ENCODE measurements around the gene FLNA. TPM values are rescaled to one million over a fixed set of nuclear protein-coding genes. Genes with fewer than 3 reads are reported as not detected.

FLNA gene
- total RNA-seq, 2 donors from 2014 or later = 124 to 773 TPM

DNA sequence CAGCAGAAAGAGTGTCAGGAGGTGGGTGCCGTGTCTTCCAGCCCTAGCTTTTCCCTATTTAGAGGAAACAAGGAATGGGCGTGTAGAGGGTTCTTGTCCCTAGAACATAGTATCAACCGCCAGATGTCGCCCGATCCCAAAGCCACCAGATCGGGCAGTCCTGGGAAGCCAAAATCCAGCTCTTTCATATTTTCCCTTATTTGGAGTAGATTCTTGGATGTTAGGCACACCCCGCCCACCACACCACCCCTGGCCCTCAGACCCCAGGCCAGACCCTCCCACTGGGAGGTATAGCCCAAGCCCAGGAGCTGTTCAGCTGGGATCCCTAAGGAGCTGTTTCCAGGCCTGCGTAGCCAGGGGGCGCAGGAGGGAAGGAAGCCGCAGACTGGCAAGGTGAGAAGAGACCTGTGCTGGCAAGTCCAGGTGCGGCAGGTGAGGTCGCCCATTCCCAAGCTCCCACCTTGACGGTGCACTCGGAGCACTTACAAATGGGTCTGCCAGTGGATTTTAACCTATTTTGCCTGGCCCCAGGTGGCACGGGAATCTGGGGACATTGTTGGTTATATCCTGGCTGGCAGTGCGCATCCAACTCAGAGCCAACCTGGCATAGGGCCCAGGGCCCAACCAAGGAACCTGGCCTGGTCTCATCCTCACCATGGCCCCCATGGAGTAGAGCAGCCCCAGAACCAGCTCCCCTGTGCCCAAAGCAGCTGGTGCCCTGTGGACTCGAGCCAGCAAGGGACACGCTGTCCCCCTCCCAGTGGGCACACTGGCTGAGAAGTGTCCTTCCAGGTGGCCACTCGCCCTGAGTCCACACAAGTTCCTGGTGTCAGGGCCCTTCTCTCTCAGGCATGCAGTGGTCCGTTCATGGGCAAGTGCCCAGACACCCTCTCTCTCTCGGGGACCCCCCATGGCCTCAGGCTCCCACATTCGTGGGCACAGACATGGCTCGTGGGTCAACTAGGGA is 811 bp downstream of the FLNA start:
- TF ChIP-seq, protein P1, sequence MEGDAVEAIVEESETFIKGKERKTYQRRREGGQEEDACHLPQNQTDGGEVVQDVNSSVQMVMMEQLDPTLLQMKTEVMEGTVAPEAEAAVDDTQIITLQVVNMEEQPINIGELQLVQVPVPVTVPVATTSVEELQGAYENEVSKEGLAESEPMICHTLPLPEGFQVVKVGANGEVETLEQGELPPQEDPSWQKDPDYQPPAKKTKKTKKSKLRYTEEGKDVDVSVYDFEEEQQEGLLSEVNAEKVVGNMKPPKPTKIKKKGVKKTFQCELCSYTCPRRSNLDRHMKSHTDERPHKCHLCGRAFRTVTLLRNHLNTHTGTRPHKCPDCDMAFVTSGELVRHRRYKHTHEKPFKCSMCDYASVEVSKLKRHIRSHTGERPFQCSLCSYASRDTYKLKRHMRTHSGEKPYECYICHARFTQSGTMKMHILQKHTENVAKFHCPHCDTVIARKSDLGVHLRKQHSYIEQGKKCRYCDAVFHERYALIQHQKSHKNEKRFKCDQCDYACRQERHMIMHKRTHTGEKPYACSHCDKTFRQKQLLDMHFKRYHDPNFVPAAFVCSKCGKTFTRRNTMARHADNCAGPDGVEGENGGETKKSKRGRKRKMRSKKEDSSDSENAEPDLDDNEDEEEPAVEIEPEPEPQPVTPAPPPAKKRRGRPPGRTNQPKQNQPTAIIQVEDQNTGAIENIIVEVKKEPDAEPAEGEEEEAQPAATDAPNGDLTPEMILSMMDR (IDR thresholded peaks at IDR 0.05) = peak; percentile 68
- Histone ChIP-seq H3K9me3 (no peaks in the 10 kb centered on the region), H3K4me1 (no peaks in the 10 kb centered on the region), H3K4me3 (peak overlapping the region; percentile 33), H3K9ac (ENCODE audit: low read depth in 2 of 2, low read length in 2 of 2) (peak overlapping the region; percentile 51), H3K27ac (peak overlapping the region; percentile 33), H3K27me3 (no peaks in the 10 kb centered on the region), H3K36me3 (no peaks in the 10 kb centered on the region)
- intact Hi-C loops (cut with DNase I) = no loop called here
- DNase-seq = peak; percentile 79

DNA sequence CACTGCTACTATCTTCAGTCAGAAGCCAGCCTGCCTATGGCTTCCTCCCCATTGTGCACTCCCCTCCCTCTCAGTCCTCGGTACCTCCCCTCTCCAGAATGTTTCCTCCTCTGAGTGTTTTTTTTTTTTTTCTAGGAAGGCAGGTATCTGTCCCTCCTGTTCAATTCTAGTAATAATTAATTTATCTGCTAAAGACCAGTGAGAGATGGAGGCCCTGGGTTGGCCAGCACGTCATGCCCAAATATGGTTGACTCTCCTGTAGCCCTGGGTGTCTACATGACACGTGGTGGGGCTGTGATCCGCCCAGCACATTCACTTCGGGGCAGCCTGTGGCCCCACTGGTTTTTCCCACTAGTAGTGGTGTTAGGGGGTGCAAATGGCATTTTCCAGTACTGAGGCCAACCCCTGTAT is 1.8 kb downstream of the FLNA start:
- peak overlapping the region; percentile 44 for H3K4me3 ChIP-seq
- H3K27ac ChIP-seq = no peak overlapping the region
- intact Hi-C loops (cut with DNase I) = no loop called here
- peak overlapping the region; percentile 2 to 56 for H3K9ac ChIP-seq (ENCODE audit: low read depth in 2 of 2, low read length in 2 of 2)
- H3K9me3 ChIP-seq = no peaks in the 10 kb centered on the region
- no peaks in the 10 kb centered on the region for H3K27me3 ChIP-seq
- no peaks in the 10 kb centered on the region for H3K4me1 ChIP-seq
- H3K36me3 ChIP-seq = no peaks in the 10 kb centered on the region
- TF ChIP-seq, protein P1 (IDR thresholded peaks at IDR 0.05) = no peak
- DNase-seq = no peak

DNA sequence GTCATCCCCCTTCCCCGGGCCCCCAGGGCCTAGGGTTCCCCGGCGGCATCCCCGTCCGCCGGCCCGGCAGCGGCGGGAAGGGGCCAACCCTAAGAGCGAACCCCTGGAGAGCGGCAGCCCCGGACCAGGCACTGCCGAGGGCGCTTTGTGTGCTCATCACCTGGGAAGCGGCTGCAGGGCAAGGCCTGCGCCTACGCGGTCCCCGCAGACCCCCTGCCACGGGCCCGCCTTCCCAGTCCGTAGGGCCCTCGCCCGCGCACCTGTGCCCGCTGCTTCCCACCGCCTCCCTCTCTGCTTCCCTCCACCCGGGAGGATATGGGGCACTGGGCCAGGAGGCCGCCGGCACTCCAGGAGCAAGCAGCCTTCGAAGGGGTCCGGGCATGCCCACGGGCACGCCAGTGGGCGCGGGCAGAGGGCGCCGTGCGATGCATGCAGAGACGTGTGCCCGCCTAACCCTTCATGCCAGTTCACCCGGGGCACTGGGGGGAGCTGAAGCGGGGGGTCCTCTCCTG is 2.6 kb downstream of the FLNA start:
- H3K4me1 ChIP-seq = no peaks in the 10 kb centered on the region
- intact Hi-C loops (cut with DNase I) = no loop called here
- H3K36me3 ChIP-seq = no peaks in the 10 kb centered on the region
- no peaks in the 10 kb centered on the region for H3K27me3 ChIP-seq
- no peak for DNase-seq
- peak overlapping the region; percentile 39 for H3K27ac ChIP-seq
- TF ChIP-seq, protein P1 (IDR thresholded peaks at IDR 0.05) = no peak
- H3K4me3 ChIP-seq = peak overlapping the region; percentile 44
- H3K9ac ChIP-seq (ENCODE audit: low read depth in 2 of 2, low read length in 2 of 2) = peak overlapping the region in 1 of 2 donors; percentile 56
- no peaks in the 10 kb centered on the region for H3K9me3 ChIP-seq

DNA sequence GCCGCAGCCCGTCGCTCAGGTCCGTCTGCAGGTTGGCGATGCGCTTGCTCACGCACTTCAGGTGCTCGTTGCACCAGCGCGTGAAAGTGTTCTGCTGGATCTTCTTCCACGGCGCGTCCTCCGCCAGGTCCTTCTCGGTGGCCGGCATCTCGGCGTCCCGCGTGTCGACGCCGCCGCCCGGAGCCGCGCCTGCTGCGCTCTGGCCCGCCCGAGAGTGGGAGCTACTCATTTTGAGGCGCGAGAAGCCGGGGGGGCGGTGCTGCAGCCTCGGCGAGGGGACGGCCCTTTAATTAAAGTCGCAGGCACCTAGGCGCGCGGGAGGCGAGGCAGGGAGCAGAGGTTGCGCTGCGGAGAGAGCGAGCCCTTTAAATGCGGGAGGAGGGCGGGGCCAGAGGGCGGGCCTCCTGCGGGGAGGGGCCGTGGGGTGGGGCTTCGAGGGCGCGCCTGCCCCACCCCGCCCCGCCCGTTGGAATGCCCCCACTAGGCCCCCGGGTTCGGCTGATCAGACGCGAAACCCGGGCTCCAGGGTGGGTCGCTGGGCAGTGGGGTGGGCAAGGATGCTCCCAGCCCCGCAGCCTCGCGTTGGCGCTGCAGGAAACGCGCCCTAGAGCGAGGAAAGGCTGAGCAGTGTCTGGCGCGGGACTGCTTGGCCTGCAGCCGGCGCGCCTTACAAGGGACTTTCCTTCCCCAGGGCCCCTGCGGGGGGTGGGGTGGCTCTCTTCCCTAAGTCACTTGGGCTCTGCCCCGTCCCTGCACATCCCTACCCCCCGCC is 3.2 kb downstream of the FLNA start:
- DNase-seq = peak; percentile 90
- Histone ChIP-seq H3K9me3 (no peaks in the 10 kb centered on the region), H3K36me3 (no peaks in the 10 kb centered on the region), H3K27ac (peak overlapping the region; percentile 69), H3K9ac (ENCODE audit: low read depth in 2 of 2, low read length in 2 of 2) (peak overlapping the region; percentile 51 to 76), H3K27me3 (no peaks in the 10 kb centered on the region), H3K4me1 (no peaks in the 10 kb centered on the region), H3K4me3 (peak overlapping the region; percentile 44)
- intact Hi-C loops (cut with DNase I) = no loop called here
- TF ChIP-seq, protein P1 (IDR thresholded peaks at IDR 0.05) = no peak

DNA sequence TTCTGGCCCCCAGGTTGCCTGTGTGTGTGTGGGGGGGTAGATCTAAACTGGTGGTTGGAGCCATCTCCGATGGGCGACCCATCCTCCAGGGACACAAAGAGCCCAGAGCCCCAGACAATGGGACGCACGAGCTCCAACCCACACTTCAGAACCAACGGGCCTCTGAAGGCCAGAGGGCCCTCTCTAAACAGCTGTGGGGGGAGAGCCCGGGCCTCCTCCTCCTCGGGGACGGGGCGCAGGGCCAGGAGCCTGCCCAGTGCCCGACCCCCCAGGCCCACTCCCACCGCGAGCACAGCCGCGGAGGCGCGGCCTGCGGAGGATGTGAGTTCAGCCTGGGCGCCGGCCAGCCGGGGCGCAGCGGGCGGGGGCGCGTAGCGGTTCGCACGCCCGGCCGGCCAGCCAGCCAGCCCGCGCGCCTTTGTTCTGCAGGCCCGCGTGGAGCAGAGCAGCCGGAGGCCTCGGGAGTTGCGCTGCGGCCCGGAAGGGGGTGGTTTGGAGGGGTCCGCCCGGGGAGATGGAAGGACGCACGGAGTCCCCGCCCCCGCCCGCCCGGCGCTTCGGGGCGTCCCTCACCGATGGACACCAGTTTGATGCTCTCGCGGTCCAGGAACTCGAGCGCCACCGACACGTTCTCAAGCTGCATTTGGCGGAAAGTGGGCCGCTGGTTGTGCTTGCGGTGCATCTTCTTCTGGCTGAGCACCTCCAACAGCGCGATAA is 4.0 kb downstream of the FLNA start:
- TF ChIP-seq, protein P1 (IDR thresholded peaks at IDR 0.05) = no peak
- intact Hi-C loops (cut with DNase I) = no loop called here
- H3K27ac ChIP-seq = peak overlapping the region; percentile 69
- H3K4me3 ChIP-seq = peak overlapping the region; percentile 44
- peak overlapping the region; percentile 71 to 76 for H3K9ac ChIP-seq (ENCODE audit: low read depth in 2 of 2, low read length in 2 of 2)
- H3K27me3 ChIP-seq = no peaks in the 10 kb centered on the region
- no peaks in the 10 kb centered on the region for H3K9me3 ChIP-seq
- H3K36me3 ChIP-seq = no peaks in the 10 kb centered on the region
- no peak for DNase-seq
- H3K4me1 ChIP-seq = no peaks in the 10 kb centered on the region
